ENCODE data around the gene USP28.

USP28 gene

DNA sequence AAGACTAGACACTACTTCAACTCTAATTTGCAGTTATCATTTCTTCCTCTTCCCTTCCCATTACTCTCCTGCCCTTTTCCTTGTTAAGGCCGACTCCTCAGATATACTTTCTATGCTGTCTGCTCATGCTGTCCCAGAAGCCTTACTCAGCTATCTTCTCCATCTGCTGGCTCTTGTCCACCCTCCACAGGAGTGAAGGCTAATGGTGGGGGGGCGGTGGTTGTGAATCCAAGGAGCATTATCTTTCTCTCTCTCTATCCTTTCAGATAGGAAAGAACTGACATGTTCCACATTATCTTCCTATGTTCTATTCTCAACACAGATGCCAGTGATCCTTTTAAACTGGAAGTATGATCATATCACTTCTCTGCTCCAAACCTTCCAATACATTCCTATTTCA is 37.4 kb downstream of the USP28 start:
- DNase-seq (ENCODE audit: low spot score) = no peak
- Mint-ChIP-seq H3K4me1 (ENCODE audit: low read depth) (peaks cover 15% of the 10 kb centered on the region), H3K36me3 (ENCODE audit: low read depth) (peaks cover 31% of the 10 kb centered on the region)

DNA sequence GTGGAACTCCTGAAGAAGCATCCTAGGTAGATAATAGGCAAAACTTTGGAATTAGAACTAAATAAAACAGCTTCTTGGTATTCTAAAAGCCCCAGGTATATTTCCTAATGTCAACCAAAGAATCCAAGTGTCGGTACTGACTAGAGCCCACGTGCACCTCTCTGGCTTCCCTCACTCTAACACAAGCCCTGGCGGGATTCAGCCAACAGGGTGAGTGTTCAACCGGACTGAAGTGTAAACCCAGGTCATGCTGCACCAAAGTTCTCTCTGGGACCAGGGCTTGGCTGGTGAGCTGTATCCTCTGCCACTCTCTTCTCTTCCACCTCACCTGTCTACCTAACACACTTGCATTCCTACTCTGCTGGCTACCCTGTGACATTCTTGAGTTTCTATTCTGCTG is 40.1 kb downstream of the USP28 start:
- Mint-ChIP-seq H3K27ac (no peak overlapping the region), H3K27me3 (ENCODE audit: low read depth) (no peaks in the 10 kb centered on the region), H3K9me3 (no peaks in the 10 kb centered on the region), H3K4me1 (ENCODE audit: low read depth) (peaks cover 8% of the 10 kb centered on the region), H3K36me3 (ENCODE audit: low read depth) (peaks cover 27% of the 10 kb centered on the region), H3K4me3 (no peak overlapping the region)
- no peak for DNase-seq (ENCODE audit: low spot score)

More for the DNA sequence above, 37.4 kb downstream of the USP28 start:
- Mint-ChIP-seq H3K27me3 (ENCODE audit: low read depth) (no peaks in the 10 kb centered on the region), H3K27ac (no peak overlapping the region), H3K4me3 (no peak overlapping the region), H3K9me3 (no peaks in the 10 kb centered on the region)

DNA sequence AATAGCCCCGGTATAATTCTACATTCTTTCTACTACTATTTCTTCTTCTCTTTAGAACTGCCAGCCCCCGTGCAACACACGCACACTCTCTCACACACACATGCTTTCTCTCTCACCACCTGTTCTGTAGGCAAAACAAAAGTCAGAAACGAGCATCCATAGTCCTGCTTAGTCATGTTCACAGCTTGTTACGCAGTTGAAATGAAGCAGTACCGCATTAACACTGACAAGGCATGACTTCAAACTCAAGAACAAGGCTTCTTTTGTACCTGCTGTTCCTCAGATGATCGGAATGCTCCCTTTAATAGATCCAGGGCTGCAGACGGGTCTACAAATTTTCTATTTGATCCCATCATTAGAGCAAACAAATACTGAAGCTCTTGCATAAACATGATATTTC is 42.2 kb downstream of the USP28 start:
- DNase-seq (ENCODE audit: low spot score) = no peak
- Mint-ChIP-seq H3K27ac (no peak overlapping the region), H3K27me3 (ENCODE audit: low read depth) (no peaks in the 10 kb centered on the region), H3K9me3 (no peaks in the 10 kb centered on the region), H3K36me3 (ENCODE audit: low read depth) (peaks cover 31% of the 10 kb centered on the region), H3K4me1 (ENCODE audit: low read depth) (peaks cover 5% of the 10 kb centered on the region), H3K4me3 (no peak overlapping the region)

DNA sequence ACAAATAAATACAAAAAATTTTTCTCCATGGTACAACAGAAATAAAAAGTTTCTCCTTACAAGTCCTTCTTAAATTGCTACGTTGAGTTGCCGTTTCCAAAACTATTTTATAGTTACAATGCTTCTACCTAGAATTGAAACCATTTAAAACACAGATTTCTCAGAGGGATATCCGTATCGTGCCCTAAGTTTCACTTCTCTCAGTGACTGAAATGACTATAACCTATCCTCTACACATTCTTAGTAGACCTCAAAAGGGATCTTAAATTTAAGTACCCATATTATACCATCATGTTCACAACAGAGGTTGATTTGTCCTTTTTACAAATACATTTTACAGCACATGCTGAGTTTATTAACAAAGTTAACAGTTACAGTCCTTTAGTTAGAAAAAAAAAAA is 44.1 kb downstream of the USP28 start:
- H3K4me1 Mint-ChIP-seq (ENCODE audit: low read depth) = peaks cover 5% of the 10 kb centered on the region
- no peak overlapping the region for H3K4me3 Mint-ChIP-seq

DNA sequence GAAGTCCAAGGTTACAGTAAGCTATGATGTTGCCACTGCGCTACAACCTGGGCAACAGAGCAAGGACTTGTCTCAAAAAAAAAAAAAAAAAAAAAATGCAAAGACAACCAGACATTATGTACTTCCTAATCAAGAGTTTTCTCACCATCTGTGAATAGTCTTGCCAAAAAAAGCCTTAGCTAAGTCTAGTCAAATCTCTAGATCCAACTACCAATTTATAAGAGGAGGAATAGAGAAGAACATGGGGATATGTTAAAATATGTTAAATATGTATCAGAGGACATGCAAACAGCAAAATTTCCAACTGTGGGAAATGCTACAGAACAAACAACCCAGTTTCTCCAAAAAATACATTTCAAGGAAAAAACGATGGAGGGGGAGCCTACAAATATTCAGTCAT is 45.6 kb downstream of the USP28 start:
- Mint-ChIP-seq H3K27ac (no peak overlapping the region), H3K27me3 (ENCODE audit: low read depth) (no peaks in the 10 kb centered on the region), H3K9me3 (peaks cover 4% of the 10 kb centered on the region), H3K36me3 (ENCODE audit: low read depth) (peaks cover 50% of the 10 kb centered on the region), H3K4me3 (no peak overlapping the region), H3K4me1 (ENCODE audit: low read depth) (peaks cover 5% of the 10 kb centered on the region)
- no peak for DNase-seq (ENCODE audit: low spot score)

More for the DNA sequence above, 44.1 kb downstream of the USP28 start:
- no peak for DNase-seq (ENCODE audit: low spot score)
- Mint-ChIP-seq H3K36me3 (ENCODE audit: low read depth) (peaks cover 42% of the 10 kb centered on the region), H3K27me3 (ENCODE audit: low read depth) (no peaks in the 10 kb centered on the region), H3K27ac (no peak overlapping the region), H3K9me3 (no peaks in the 10 kb centered on the region)

DNA sequence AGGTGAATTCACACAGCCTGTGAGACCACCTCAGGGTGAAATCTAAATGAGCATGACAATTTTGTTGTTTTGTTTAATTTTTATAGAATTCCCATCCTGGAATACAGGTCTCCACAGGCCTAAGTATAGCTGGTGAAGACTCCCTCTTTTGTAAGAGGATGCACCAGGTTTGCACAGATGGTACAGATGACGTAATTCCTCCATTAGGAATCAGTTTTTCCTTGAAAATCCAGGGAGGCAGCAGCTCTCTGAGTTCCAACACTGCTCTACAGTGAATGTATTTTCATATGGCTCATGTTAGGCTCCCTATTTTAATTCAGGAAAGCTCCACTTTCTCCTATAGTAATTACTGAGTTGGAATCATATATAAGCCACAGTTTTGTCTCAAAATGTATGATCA is 47.2 kb downstream of the USP28 start:
- Mint-ChIP-seq H3K4me3 (no peak overlapping the region), H3K36me3 (ENCODE audit: low read depth) (peaks cover 52% of the 10 kb centered on the region), H3K9me3 (peaks cover 4% of the 10 kb centered on the region), H3K27me3 (ENCODE audit: low read depth) (no peaks in the 10 kb centered on the region), H3K27ac (no peak overlapping the region), H3K4me1 (ENCODE audit: low read depth) (peaks cover 5% of the 10 kb centered on the region)
- no peak for DNase-seq (ENCODE audit: low spot score)

DNA sequence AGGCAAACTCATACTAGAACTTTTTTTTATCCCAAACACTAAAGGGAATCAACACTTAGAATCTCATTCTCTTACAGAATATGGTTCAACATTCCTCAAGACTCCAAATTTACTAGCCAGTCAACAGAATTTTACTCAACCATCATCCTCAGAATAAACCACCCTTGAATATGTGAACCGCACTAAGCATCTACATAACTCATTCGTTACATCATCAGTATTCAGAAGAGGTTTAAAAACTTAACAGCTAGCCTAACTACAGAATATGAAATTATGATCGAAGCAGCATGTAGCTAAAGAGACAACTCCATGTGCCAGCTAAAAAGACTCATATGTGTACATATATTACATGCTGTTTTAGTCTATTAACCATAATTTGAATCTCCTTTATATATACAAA is 47.9 kb downstream of the USP28 start:
- Mint-ChIP-seq H3K27ac (no peak overlapping the region), H3K36me3 (ENCODE audit: low read depth) (peaks cover 56% of the 10 kb centered on the region), H3K27me3 (ENCODE audit: low read depth) (no peaks in the 10 kb centered on the region), H3K4me3 (no peak overlapping the region), H3K4me1 (ENCODE audit: low read depth) (peaks cover 5% of the 10 kb centered on the region), H3K9me3 (peaks cover 4% of the 10 kb centered on the region)
- DNase-seq (ENCODE audit: low spot score) = no peak

DNA sequence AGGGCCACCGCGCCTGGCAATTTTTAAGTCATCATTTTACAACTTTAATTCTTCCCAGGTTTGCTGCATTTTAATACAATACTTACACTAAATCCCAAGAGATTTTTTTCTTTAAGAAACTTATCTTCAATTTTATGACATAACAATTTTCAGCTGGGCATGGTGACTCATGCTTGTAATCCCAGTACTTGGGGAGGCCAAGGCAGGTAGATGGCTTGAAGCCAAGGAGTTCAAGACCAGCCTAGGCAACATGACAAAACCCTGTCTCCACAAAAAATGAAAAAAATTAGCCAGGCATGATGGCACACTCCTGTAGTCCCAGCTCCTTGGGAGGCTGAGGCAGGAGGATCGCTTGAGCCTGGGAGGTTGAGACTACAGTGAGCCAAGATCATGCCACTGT is 56.9 kb downstream of the USP28 start:
- H3K4me1 Mint-ChIP-seq (ENCODE audit: low read depth) = peaks cover 3% of the 10 kb centered on the region
- no peak overlapping the region for H3K27ac Mint-ChIP-seq
- DNase-seq (ENCODE audit: low spot score) = no peak
- no peaks in the 10 kb centered on the region for H3K27me3 Mint-ChIP-seq (ENCODE audit: low read depth)
- no peaks in the 10 kb centered on the region for H3K9me3 Mint-ChIP-seq
- H3K36me3 Mint-ChIP-seq (ENCODE audit: low read depth) = peaks cover 38% of the 10 kb centered on the region
- H3K4me3 Mint-ChIP-seq = no peak overlapping the region

DNA sequence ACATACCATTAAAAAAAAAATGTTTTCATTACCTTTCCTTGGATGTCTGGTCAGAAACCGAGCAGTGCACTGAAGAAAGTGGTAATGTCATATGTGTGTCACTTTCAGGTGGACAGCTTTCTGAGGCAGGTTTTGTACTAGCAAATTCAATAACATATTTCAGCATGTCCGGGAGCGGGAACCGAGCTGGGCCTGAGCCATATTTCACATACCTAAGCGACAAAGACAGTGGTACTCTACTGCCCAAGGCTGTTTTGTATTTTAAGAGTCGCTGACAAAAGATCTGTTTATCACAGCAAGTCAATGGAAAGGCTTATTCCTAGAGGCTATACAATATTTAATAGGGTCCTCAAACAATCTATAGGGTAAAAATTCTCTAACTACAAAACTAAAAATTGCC is 57.7 kb downstream of the USP28 start:
- no peak for DNase-seq (ENCODE audit: low spot score)
- Mint-ChIP-seq H3K9me3 (no peaks in the 10 kb centered on the region), H3K4me3 (no peak overlapping the region), H3K36me3 (ENCODE audit: low read depth) (peaks cover 38% of the 10 kb centered on the region), H3K27me3 (ENCODE audit: low read depth) (no peaks in the 10 kb centered on the region), H3K4me1 (ENCODE audit: low read depth) (peaks cover 3% of the 10 kb centered on the region), H3K27ac (no peak overlapping the region)

DNA sequence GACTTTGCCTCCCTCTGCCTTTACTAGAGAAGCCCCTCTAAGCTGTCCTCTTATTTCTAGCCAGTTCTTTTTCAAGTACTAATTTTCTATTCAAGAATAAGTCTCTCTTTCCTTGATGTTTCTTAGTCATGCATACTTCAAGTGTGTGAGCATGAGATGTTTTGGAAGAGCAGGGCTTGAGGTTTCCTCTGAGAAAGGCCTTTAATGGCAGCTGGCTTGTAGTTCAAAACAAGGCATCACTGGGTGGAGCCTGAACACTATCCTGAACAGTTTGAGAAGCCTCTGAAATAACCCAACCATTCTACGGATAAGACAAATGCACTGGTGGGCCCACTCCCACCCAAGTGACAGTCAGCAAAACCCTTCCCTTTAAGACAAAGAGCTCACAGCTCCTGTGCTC is 58.2 kb downstream of the USP28 start:
- Mint-ChIP-seq H3K4me3 (no peak overlapping the region), H3K27ac (no peak overlapping the region), H3K4me1 (ENCODE audit: low read depth) (peaks cover 3% of the 10 kb centered on the region), H3K36me3 (ENCODE audit: low read depth) (peaks cover 41% of the 10 kb centered on the region), H3K9me3 (no peaks in the 10 kb centered on the region), H3K27me3 (ENCODE audit: low read depth) (no peaks in the 10 kb centered on the region)
- no peak for DNase-seq (ENCODE audit: low spot score)

DNA sequence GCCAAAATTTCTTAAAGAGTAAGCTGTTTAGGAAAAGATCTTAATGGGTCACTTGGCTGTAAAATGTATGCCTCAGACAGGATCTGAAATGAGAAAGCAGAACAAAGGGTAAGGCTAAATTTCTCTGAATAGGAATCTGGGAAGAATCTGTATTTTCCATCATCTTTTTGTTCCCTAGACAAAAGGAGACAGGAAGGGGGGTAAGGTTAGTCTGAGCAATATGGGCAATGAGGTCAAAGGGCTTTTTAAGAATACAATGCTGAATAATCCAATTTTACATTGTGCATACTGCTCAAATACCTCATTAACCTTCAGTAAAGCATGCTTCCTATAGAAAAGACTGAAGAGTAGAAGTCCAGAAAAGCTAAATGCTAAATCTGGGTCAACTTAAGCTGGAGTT is 61.2 kb downstream of the USP28 start:
- no peaks in the 10 kb centered on the region for H3K9me3 Mint-ChIP-seq
- DNase-seq (ENCODE audit: low spot score) = no peak
- no peak overlapping the region for H3K4me3 Mint-ChIP-seq
- H3K27ac Mint-ChIP-seq = no peak overlapping the region
- peaks cover 38% of the 10 kb centered on the region for H3K36me3 Mint-ChIP-seq (ENCODE audit: low read depth)
- peaks cover 3% of the 10 kb centered on the region for H3K4me1 Mint-ChIP-seq (ENCODE audit: low read depth)
- no peaks in the 10 kb centered on the region for H3K27me3 Mint-ChIP-seq (ENCODE audit: low read depth)

DNA sequence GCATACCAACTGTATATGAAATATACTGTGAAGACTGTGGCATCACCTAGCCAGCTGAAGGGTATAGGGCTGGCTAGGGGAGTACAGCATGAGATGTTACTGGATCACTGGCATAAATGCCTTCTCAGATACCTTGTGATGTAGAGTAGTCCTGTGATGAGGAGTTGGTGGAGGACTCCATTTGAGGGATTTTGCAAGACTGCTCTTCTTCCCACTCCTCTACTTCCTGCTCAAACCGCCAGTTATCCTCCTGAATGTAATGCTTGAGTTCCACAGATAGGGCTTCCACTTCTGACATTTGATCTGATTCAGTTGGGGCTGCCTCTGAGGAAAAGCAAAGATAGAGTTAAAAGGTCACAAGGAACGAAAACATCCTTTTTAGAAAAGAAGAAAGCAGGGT is 66.4 kb downstream of the USP28 start:
- Mint-ChIP-seq H3K36me3 (ENCODE audit: low read depth) (peaks cover 43% of the 10 kb centered on the region), H3K27ac (no peak overlapping the region)
- DNase-seq (ENCODE audit: low spot score) = no peak

DNA sequence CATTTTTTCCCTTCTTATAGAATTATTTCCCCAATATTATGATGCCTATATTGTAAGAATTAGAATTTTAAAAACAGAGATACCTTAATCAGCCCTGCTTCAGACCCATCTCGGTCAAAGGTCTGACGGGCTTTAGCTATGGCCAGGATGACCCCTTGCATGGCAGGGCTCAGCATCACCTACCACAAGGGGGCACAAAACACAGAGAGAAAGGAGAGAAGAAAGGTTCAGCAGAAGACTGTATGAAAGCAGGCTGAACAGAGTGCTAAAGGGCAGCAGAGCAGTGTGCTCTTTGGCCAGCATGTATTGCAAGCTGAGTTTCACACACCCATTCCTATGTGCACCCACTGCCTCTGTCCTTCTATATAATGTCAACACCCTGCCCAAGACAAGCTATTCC is 69.0 kb downstream of the USP28 start:
- H3K4me1 Mint-ChIP-seq (ENCODE audit: low read depth) = no peaks in the 10 kb centered on the region
- peaks cover 44% of the 10 kb centered on the region for H3K36me3 Mint-ChIP-seq (ENCODE audit: low read depth)
- no peak overlapping the region for H3K27ac Mint-ChIP-seq
- H3K9me3 Mint-ChIP-seq = no peaks in the 10 kb centered on the region
- no peak for DNase-seq (ENCODE audit: low spot score)
- H3K27me3 Mint-ChIP-seq (ENCODE audit: low read depth) = no peaks in the 10 kb centered on the region
- no peak overlapping the region for H3K4me3 Mint-ChIP-seq

More for the DNA sequence above, 66.4 kb downstream of the USP28 start:
- no peaks in the 10 kb centered on the region for H3K9me3 Mint-ChIP-seq
- H3K4me1 Mint-ChIP-seq (ENCODE audit: low read depth) = no peaks in the 10 kb centered on the region
- H3K4me3 Mint-ChIP-seq = no peak overlapping the region
- no peaks in the 10 kb centered on the region for H3K27me3 Mint-ChIP-seq (ENCODE audit: low read depth)

DNA sequence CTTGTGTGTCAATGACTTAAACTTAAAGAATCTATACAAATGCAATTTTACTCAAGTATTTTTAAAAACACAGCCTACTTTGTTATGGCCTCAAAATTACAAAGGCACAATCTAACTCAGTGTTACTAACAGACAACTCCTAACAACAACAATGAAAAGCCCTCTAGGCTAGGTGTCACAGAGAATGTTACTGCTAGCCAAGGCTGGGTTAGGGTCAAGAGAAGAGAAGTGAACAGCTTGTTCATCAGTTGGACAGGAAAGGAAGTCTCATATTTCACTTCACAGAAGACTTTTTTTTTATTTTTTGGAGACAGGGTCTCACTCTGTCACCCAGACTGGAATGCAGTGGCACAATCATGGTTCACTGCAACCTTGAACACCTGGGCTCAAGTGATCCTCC is 69.7 kb downstream of the USP28 start:
- Mint-ChIP-seq H3K36me3 (ENCODE audit: low read depth) (peaks cover 45% of the 10 kb centered on the region), H3K4me1 (ENCODE audit: low read depth) (no peaks in the 10 kb centered on the region), H3K27ac (no peak overlapping the region), H3K4me3 (no peak overlapping the region), H3K27me3 (ENCODE audit: low read depth) (no peaks in the 10 kb centered on the region), H3K9me3 (no peaks in the 10 kb centered on the region)
- DNase-seq (ENCODE audit: low spot score) = no peak

DNA sequence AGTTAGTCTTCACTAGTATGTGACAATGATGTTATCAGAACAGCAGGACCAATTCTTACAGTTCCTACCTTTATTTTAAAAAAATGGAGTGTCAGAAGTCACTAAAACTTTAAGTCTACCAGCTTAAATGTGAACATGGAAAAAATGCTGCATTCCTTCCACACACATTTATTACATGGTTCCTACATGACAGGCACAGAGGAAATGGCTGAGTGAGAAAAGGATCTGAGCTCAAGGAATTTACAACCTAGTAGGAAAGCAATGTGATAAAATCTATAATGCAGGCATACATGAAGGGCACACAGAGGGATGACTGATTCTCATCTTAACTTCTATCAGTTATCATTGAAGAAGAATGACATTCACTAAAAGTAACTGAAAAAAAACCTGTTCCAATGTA is 72.8 kb downstream of the USP28 start:
- no peak overlapping the region for H3K4me3 Mint-ChIP-seq
- H3K36me3 Mint-ChIP-seq (ENCODE audit: low read depth) = peaks cover 44% of the 10 kb centered on the region

More for the DNA sequence above, 72.8 kb downstream of the USP28 start:
- no peaks in the 10 kb centered on the region for H3K4me1 Mint-ChIP-seq (ENCODE audit: low read depth)
- no peaks in the 10 kb centered on the region for H3K9me3 Mint-ChIP-seq
- DNase-seq (ENCODE audit: low spot score) = no peak
- no peak overlapping the region for H3K27ac Mint-ChIP-seq
- no peaks in the 10 kb centered on the region for H3K27me3 Mint-ChIP-seq (ENCODE audit: low read depth)
